Measurements from ENCODE around the gene FOXO6.

Gene FOXO6

GRCh38 chr1:41353744-41354143, 7.5 kb upstream of the FOXO6 start:
- DNase-seq = no peak

DNA sequence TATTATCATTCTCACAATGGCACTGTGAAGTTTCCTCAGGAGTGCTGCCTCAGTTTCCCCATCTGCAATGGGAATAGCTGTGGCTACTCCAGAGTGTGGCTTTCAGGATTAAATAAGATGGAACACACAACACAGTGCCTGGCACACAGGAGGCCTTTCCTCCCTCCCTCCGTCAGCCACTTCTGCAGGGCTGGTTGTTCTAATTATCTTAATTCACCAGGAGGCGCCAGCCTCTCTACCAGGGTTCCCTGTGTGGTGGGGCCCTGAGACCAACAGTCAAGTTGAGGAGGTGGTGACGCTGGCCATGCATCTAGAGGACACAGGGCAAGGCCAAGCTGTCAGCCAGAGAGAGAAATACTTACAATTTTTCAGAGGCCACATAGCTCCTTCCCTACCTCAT, 6.3 kb upstream of the FOXO6 start:
- no peak for DNase-seq

DNA sequence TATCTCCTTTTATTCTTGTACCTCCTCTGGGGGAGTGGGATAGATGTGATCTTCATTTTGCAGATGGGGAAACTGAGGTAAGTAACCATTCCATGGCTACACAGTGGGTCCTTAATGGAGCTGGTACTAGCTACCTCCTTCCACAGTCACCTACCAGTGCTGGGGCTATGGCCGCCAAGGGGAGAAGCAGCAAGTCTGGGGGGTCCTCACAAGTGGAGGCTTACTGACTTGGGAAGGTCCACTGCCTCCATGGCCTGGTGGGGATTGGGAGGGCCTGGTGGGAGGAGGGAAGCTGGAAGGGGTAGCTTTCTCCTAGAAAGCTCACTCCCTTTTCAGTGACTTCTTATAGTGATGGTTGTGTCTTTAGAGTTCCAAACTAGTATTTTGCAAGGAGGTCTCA, 5.9 kb upstream of the FOXO6 start:
- DNase-seq = no peak

- DNase-seq = no peak
Measured at GRCh38 chr1:41355761-41356160, 5.5 kb upstream of the FOXO6 start.

- no peak for DNase-seq
Measured at GRCh38 chr1:41356752-41357151, 4.5 kb upstream of the FOXO6 start.

DNA sequence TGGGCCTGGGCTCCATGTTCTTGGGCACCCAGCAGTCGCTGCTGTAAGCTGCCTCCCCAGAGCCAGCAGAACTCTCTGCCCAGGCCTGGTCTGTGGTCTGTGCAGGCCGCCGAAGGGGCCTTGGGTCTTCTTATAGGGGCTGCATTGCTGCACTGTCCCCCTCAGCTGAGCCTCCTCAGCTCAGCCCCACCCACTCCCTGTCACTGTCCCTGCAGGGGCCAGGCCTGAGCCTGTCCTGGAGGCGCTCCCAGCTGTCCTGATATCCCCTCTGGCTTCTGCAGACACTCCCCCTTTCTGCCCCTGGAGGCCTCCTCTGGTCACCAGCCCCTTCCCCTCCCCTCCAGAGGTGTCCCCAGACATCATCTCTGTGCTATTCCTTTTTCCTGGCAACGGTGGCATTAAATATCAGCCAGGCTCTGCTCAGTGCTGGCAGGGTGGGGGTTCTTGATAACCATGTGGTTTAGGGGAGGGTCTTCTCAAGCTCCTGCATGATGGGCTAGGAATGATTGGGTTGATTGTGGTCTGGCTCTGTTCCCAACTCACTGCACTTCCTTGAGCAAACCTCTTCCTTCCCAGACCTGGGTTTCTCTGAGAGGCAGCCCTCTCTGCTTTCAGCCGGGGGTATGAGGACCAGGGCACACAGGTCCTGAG, 3.7 kb upstream of the FOXO6 start:
- no peak for DNase-seq

GRCh38 chr1:41358131-41359021, 2.9 kb upstream of the FOXO6 start:
- DNase-seq = no peak

- no peak for DNase-seq
Measured at GRCh38 chr1:41359211-41360073, 1.8 kb upstream of the FOXO6 start.

- no peak for DNase-seq
Measured at GRCh38 chr1:41360074-41360785, 1.0 kb upstream of the FOXO6 start.

GRCh38 chr1:41361495-41362356, 492 bp downstream of the FOXO6 start:
- no peak for DNase-seq

DNA sequence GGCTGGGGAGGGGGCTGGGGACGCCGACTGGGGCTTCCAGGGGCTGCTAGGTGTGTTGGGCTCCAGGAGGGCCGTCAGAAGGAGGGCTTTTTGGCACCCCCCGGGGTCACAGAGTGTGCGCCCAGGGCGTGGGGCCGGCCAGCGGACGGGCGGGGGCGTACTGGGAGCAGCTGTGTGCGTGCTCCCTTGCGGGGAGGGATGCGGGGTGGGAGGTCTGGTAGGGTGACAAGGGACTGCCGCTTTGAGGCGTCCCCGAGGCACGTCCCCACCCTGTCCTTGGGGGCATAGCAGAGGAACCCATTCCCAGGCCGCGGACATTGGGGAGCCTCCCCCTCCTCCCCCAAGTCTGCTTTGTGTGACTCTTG, 1.1 kb downstream of the FOXO6 start:
- DNase-seq = no peak

- no peak for DNase-seq
Measured at GRCh38 chr1:41362749-41363590, 1.7 kb downstream of the FOXO6 start.

DNA sequence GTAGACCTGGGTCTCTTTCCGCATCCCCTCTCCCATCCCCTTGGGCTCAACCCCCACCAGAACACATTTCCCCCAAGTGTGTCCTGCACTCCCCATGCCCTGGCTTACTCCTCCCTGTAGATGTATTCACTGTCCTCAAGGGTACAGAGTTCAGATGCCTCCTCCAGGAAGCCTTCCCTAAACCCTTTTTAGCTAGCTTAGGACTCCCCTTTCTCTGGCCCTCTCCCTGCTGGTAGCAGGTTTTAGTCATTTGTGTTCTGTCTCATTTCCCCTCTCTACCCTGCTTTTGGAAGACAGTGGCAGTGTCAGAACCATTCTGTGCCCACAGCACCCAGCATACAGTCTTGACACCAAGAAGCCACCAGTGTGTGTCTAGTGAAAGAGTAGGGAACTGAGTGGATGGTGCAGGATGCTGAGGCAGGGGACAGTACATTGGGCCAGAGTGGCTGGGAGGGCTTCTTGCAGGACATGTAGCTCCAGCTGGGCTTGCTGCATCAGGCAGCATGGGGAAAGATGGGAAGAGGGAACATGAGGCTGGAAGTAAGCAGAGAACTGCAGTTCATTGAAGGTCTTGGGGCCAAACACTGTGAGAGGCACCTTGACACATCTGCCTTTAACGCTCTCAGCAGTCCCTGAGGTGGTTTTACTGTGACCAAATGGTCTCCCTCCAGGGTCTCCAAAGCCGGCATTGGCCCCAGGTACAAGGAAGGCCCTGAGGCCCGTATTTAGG, 2.5 kb downstream of the FOXO6 start:
- DNase-seq = no peak

- no peak for DNase-seq
Measured at GRCh38 chr1:41364442-41365319, 3.4 kb downstream of the FOXO6 start.

- DNase-seq = no peak
Measured at GRCh38 chr1:41365320-41365633, 4.0 kb downstream of the FOXO6 start.

- no peak for DNase-seq
Measured at GRCh38 chr1:41365772-41366454, 4.7 kb downstream of the FOXO6 start.

DNA sequence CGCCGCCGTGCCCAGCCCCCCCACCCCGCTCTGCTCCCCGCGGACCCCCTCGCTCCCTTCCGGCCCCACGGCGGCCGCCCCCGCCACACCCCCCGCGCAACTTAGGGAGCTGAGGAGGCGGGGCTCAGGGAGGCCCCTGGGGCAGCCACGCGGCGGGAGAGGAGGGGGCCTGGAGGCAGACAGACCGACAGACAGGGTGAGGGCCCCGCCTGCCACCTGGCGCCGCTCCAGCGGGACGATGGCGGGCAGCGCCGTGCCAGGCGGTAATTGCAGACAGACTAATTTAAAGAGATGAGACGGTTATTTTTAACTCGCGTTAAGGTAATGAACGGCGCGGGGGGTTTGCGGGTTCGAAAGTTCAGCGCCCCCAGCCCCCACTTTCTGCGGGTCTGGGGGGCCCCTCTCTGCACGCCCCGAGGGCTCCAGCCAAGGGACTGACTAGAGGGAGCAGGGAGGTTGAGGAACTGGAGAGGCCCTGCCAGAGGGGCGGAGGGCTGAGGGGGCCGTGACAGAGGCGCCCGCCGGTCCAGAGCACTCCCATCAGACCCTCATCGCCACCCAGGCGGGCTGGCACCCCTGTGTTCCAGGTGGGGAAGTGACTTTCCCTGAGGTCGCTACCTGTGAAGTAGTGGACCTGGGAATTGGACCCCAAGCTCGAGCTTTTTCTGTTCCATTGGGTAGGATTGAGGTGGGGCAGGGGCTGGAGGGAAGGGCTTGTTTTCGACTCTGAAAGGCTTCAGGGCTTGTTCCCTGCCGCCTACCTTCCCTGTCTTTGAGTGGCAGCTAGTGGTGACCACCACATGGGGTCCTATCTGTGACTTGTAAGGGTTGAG, 5.4 kb downstream of the FOXO6 start:
- DNase-seq = no peak

DNA sequence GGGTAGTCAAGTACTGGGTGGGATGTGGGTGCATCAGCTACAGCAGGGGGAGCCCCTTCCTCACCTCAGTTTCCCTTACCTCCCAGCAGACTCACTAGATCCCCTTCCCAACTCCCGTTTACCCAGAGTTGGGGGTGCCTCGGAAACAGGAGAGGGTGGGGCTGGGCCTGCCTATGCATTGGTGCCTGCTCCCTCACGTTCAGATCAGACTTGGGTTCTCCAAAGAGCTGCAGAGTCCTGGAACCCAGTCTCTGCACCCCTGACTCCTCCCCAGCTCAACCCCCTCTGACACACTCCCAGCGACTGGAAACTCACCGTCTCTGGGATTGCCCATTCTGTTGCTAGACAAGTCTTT, 6.0 kb downstream of the FOXO6 start:
- no peak for DNase-seq
